Measurements from ENCODE around the gene RTP2.

RTP2 gene

DNA sequence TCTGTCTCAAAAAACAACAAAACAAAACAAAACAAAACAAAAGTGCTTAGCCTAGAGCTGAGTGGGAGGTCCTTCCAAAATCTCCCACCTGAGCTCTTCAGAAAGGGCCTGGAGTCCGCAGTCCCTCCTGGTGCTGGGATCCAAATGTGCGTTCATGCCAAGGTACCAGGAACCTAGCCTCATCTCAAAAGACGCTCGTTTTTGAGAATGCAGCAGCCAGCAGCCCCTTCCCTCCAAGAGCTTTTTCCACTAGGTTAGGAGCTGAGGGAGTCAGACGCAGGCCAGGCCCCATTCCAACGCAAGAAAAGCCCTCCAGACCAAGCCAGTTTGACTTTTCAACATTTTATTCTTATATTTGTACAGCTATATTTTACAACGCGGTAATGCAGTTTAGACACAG is 18.7 kb upstream of the RTP2 start:
- DNase-seq (ENCODE audit: low read depth), result no peak
- TF ChIP-seq, protein P1, sequence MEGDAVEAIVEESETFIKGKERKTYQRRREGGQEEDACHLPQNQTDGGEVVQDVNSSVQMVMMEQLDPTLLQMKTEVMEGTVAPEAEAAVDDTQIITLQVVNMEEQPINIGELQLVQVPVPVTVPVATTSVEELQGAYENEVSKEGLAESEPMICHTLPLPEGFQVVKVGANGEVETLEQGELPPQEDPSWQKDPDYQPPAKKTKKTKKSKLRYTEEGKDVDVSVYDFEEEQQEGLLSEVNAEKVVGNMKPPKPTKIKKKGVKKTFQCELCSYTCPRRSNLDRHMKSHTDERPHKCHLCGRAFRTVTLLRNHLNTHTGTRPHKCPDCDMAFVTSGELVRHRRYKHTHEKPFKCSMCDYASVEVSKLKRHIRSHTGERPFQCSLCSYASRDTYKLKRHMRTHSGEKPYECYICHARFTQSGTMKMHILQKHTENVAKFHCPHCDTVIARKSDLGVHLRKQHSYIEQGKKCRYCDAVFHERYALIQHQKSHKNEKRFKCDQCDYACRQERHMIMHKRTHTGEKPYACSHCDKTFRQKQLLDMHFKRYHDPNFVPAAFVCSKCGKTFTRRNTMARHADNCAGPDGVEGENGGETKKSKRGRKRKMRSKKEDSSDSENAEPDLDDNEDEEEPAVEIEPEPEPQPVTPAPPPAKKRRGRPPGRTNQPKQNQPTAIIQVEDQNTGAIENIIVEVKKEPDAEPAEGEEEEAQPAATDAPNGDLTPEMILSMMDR (conservative IDR thresholded peaks at IDR 0.05; ENCODE audit: low read depth, low read length), result no peak
- H3K4me3 ChIP-seq (ENCODE audit: low read length), result no peak overlapping the region

- no peak overlapping the region for H3K4me3 ChIP-seq (ENCODE audit: low read length)
- TF ChIP-seq, protein P1 (conservative IDR thresholded peaks at IDR 0.05; ENCODE audit: low read depth, low read length), result no peak
- DNase-seq (ENCODE audit: low read depth), result no peak
Observed at GRCh38 chr3:187720337-187720670, 17.9 kb upstream of the RTP2 start.

- DNase-seq (ENCODE audit: low read depth), result no peak
- H3K4me3 ChIP-seq (ENCODE audit: low read length), result no peak overlapping the region
- TF ChIP-seq, protein P1 (conservative IDR thresholded peaks at IDR 0.05; ENCODE audit: low read depth, low read length), result no peak
Observed at GRCh38 chr3:187719628-187720336, 17.4 kb upstream of the RTP2 start.

DNA sequence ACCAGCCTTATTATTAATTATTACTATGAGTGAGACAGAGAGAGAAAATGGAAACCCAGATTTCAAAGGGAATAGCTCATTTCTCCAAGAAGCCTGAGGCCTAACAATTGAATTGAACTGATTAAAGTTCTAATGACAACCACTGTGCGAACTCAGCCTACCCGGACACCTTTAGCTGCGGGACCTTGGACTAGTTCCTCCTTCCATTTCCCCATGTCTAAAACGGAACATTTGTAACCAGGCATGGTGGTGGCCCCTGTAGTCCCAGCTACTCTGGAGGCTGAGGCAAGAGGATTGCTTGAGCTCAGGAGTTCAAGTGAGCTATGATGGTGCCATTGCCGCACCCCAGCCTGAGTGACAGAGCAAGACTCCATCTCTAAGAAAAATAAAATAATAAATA is 16.4 kb upstream of the RTP2 start:
- DNase-seq (ENCODE audit: low read depth), result no peak
- TF ChIP-seq, protein P1 (conservative IDR thresholded peaks at IDR 0.05; ENCODE audit: low read depth, low read length), result no peak
- H3K4me3 ChIP-seq (ENCODE audit: low read length), result no peak overlapping the region

GRCh38 chr3:187717572-187717971 is 15.2 kb upstream of the RTP2 start:
- DNase-seq (ENCODE audit: low read depth), result no peak

DNA sequence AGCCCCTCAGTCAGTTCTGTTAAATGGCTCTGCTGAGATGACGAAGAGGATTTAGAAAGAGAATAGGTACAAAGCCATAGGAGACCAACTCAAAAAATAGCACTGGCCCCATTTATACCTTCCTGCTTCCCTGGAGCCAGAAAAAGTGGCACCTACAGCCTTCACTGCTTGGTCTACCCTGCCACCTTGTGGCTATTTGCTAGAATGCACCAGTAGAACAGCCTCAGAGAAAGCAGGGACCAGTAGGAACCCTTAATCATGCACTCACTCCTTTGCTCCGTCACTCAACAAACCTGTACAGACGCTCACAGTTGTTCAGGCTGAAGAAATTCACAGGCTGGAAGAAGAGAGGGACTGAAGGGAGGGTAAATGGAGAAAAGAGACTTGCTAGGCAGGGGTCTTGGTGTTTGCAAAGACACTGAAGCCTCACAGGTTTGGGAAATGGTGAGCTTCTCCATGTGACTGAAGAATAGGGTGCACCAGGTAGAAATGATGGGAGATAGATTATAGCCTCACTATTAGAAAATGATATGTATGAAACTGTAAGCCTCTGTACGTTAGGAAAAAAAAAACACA is 12.1 kb upstream of the RTP2 start:
- TF ChIP-seq, protein P1 (conservative IDR thresholded peaks at IDR 0.05; ENCODE audit: low read depth, low read length), result peak; percentile 95
- DNase-seq (ENCODE audit: low read depth), result no peak
- no peak overlapping the region for H3K4me3 ChIP-seq (ENCODE audit: low read length)

More at GRCh38 chr3:187717572-187717971, 15.2 kb upstream of the RTP2 start:
- TF ChIP-seq, protein P1 (conservative IDR thresholded peaks at IDR 0.05; ENCODE audit: low read depth, low read length), result no peak
- no peak overlapping the region for H3K4me3 ChIP-seq (ENCODE audit: low read length)

- no peak overlapping the region for H3K4me3 ChIP-seq (ENCODE audit: low read length)
- TF ChIP-seq, protein P1 (conservative IDR thresholded peaks at IDR 0.05; ENCODE audit: low read depth, low read length), result no peak
- no peak for DNase-seq (ENCODE audit: low read depth)
Observed at GRCh38 chr3:187713504-187713903, 11.1 kb upstream of the RTP2 start.

Data from retinal pigment epithelial cell (primary cell).